NCI-H2029 (cell line): ENCODE data around the gene ZBED4.

Experiments
- DNase-seq: peaks from one replicate; lab custom pipeline; 2025; lab: John Stamatoyannopoulos, UW

The ZBED4 gene

GRCh38 chr22:49920859-49921258, 67.2 kb downstream of the ZBED4 start:
- DNase-seq, result no peak

DNA sequence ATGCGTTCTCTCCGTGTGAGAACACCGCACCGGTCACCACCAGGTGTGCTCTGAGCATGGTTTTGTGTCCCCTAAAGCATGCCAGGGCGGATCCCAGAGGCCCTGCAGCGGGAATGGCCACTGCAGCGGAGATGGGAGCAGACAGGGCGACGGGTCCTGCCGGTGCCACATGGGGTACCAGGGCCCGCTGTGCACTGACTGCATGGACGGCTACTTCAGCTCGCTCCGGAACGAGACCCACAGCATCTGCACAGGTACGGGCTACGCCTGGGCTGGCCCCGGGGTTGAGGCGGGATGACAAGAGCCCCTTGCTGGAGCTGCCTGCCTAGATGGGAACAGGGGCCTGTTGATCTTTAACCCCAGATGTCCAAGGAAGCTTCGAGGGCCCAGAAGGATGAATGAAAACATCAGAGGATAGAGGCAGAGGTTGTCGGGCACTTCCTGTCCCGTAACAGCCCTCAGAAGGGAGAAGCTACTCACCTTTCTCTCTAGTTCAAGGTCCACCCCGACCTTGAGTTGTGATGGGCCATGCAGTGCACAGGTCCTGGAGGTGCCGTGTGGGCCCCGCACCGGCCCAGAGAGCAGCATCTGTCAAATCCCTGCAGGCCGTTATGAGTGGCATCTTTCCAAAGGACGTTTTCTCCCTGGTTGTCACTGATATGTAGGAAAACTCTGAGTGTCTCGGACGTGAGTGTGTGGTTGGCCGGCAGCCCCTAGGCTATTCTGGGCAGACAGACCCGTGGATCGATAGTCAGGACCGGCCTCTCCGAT, 68.0 kb downstream of the ZBED4 start:
- DNase-seq, result no peak

DNA sequence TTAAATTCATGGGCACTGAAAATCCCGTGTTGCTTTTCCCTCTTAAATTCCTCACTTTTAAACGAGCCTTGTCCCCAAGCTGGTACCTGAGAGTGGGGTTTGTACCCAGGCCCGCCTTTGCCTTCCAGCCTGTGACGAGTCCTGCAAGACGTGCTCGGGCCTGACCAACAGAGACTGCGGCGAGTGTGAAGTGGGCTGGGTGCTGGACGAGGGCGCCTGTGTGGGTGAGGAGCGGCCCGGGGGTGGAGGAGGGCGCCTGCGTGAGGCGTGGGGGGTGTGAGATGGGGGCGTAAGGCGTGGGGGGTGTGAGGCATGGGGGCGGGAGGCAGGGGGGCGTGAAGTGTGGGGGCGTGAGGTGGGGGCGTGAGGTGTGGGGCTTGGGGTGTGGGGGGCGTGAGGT, 68.8 kb downstream of the ZBED4 start:
- DNase-seq, result no peak

DNA sequence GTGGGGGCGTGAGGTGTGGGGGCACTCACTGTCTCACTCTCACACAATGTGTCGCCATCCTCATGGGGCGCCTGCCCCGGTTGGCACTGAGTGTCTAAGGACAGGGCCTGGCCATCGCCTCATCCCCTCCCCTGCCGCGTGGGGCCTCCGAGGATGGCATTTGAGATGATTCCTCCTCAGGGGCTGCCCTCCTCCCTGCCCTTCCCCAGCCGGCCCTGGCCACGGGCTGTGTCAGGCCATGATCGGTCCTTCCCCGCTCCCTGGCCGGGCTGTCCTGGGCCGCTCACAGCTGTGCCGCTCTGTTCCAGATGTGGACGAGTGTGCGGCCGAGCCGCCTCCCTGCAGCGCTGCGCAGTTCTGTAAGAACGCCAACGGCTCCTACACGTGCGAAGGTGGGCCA, 69.3 kb downstream of the ZBED4 start:
- DNase-seq, result no peak

DNA sequence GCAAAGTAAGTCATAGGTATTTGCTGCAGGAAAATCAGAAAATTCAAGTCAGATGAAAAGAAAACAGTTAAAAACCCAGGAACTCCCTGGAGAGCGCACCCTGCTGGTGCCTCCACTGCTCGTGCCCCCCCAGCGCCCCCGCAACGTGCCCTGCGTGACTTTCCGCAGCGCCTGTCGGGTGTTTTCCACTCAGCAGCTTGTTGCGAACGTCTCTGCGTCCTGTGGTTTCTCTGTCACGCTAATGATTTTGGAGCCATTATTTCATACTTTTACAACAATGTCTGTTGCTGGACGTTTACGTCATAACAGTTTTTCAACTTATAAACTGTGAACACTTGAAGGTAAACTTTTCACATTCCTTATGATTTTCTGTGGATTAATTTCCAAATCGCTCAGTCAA, 69.8 kb downstream of the ZBED4 start:
- no peak for DNase-seq

GRCh38 chr22:49924113-49924833, 70.6 kb downstream of the ZBED4 start:
- DNase-seq, result no peak

DNA sequence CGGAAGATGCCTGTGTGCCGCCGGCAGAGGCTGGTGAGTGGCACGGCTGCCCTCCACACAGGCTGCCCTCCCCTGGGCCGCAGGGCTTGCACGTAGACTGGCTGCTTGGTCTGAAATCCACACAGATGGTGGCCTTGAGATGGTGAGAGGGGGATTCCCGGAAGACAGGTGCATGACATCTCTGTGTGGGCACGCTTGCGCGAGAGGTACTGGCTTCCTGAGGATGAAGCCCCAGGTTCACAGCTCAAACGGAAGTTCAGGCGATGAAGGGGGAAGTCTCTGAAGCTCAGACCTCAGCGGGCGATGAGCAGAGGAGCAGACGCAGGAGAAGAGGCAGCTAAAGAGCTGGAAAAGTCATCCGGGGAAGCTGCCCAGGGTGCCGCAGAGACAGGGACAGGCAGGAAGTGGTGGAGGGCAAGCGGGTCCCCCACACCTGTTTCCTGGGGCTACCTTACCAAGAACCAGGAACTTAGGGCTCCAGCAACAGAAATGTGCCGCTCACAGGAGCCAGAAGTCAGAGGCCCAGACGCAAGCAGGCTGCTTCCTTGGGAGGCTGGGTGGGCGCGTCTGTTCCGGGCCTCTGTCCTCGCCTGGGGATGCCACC, 72.0 kb downstream of the ZBED4 start:
- no peak for DNase-seq

DNA sequence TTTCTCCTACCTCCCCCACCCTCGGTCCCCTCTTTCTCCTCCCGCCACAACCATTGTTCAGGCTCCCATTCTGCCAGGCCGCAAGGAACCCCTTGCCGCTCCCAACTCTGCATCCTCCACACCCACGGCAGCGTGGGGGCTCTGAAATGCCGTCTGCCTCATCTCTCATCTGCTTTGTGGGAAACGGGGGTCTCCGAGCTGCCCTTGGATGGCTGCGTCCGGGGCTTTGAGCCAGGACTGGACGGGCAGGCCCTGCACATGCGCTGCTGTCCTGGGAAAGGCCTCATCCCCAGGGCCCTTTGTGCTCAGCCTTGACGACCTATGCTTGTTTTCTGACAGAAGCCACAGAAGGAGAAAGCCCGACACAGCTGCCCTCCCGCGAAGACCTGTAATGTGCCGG, 73.3 kb downstream of the ZBED4 start:
- no peak for DNase-seq

GRCh38 chr22:49927483-49928184, 74.0 kb downstream of the ZBED4 start:
- no peak for DNase-seq

DNA sequence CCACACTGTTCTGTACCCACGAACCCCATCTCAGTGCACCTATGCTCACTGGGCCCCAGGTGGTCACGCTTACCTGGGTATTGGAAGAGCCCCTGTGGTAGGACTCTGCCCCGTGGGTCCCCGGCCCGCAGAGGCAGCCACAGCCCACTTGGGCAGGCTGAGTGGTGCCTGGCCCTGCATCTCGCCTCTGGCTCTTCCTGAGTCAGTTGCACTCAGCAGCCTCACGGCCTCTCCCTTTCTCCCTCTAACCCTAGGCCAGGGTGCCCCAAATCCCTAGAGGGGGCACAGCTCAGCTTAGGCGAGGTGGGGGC, 74.5 kb downstream of the ZBED4 start:
- no peak for DNase-seq

- DNase-seq, result no peak
These were observed 75.0 kb downstream of the ZBED4 start for GRCh38 chr22:49928555-49929210.

GRCh38 chr22:49929211-49929979, 75.8 kb downstream of the ZBED4 start:
- DNase-seq, result no peak

GRCh38 chr22:49929994-49930575, 76.4 kb downstream of the ZBED4 start:
- DNase-seq, result no peak

DNA sequence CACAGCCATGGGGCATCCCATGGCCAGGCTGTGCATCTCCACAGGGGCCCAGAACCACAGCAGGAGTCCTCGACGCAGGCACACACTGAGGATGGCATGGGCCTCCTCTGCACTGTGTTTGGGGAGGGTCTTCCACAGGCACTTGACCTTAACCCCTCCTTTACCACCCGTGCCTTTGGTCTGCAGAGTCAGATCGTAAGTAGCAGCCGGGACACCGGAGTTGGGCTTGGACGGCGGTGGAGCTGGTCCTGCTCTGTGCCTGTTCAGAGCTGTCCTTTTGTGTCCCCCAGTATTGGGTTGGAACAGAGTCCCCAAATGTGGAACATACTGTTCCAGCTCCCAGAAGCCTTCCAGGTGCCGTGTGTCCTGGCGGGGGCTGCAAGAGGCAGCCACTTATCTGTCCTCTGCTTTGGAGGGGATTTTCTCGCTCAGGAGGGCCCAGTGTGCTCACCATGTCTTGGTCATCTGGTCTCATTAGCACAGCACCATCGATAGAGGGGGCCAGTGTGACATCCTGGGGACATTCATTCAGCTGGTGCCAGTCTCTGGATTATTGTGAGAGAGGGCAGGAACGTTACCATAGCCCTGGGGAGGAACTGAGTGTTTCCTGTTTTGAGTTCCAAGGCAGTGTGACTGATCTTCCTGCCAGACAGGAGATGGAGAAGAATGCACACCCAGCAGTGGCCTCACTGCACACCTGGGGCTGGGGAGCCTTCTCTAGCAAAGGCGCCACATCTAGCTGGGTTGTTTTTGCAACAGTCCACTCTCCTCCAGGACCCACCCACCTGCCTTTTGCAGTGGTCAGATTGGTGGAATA, 77.2 kb downstream of the ZBED4 start:
- DNase-seq, result peak; percentile 50

DNA sequence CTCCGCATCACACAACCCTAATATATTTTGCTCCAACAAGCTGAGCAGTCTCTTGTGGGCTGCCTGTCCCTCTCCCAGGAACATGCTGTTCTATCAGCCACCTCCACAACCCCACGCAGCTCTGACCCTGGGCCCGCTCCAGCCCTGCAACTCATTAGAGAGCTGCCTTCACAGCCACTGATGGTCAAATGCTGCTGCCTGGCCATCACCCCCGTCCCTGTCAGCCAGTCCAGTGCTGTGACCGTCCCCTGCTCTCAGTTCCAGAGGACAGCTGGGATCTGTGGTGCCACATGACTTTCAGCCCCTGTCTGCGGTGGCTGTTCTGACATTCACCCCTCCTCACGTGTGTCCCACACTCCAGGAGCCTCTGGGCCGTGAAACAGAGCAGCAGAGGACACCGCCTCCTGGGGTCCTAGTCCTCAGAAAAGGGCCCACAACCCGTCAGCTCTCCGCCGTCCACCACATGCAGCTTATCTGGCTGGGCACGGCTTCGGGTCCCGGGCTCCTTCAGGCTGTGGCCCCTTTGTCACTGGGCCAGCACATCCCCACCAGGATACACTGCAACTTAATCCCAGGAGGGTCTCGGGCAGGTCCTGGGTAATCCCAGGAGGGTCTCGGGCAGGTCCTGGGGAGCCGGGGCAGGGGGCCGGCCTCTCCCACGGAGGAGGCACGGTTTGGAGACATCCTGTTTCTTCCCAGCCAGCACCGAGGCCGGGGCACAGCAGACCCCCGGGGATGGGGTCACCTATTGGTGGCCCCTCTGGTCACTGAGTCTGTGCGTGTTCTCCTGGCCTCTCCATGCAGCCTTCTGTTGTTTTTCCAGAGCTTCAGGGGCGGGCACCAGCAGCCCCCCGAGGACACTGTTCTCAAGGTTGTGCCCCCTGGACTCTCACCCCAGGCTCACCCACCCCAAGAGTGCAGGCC, 79.9 kb downstream of the ZBED4 start:
- no peak for DNase-seq

- no peak for DNase-seq
These were observed 80.7 kb downstream of the ZBED4 start for GRCh38 chr22:49934160-49934890.

DNA sequence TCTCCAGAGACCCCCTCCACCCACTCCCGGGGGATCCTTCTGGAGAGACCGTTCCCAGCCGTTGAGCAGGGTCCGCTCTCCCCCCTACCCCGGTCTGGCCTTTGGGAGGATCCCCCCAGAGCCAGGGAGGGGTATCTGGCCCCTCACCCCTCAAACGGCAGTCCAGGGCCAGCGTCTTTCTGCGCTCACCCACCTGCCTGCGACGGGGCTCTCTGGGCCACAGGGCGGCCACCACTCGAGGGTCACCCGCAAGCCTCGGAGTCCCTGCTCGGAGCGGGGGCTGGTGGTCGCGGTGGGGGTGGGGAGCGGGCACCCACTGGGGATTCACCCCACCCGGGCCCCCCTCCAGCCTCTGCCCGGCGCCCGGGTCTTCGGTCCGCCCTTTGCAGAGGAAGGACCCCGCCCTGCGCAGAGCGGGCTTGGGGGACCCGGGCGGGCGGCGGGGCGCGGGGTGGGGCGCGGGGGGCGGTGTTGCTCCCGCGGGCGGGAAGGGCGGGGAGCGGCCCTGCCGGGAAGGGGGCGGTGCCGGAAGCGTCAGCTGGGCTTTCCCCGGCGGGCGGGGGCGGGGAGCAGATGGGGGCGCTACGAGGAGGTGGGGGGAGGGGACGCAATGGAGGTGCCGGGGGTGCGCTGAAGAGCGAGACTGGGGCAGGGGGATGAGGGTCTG, 81.4 kb downstream of the ZBED4 start:
- DNase-seq, result no peak

DNA sequence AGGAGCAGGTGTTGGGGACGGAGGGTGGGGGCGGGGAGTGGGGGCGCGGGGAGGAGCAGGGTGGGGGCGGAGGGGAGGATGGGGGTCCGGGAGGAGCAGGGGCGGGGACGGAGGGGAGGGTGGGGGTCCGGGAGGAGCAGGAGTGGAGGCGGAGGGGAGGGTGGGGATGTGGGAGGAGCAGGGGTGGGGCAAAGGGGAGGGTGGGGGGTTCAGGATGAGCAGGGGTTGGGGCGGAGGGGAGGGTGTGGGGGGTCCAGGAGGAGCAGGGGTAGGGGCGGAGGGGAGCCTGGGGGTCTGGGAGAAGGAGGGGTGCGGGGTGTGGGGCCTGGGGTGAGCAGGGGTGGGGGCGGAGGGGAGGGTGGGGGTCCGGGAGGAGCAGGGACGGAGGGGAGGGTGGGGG, 81.9 kb downstream of the ZBED4 start:
- no peak for DNase-seq
